SK-N-MC (cell line): ENCODE results near the gene TXNL4A.

ENCODE experiments used
- EZH2 ChIP-seq: fragments of 200-600 bp; sonication (generic); IDR thresholded peaks from one replicate; pipeline ENCODE4 v1.6.1; 2017; ENCODE audit warnings: antibody characterized with exemption
- FOXP2 ChIP-seq: optimal IDR thresholded peaks from 2 replicates; pipeline ENCODE3; 2011; ENCODE audit warnings: mild to moderate bottlenecking, moderate library complexity; ENCODE audit not compliant: insufficient read depth; ENCODE audit errors: extremely low read length, control extremely low read depth
- POLR2AphosphoS5 ChIP-seq: IDR thresholded peaks from 2 replicates; pipeline ENCODE4 v1.6.1; 2012; ENCODE audit warnings: mild to moderate bottlenecking, low read depth, low read length, borderline replicate concordance

- TF ChIP-seq EZH2 (no peak), POLR2AphosphoS5 (no peak), FOXP2 (no peak)
Observed at GRCh38 chr18:79943608-79944125, 44.7 kb downstream of the TXNL4A start.
